B cell (primary cell): ENCODE data around the gene ENO1.

Experiments used
- EZH2 ChIP-seq: IDR thresholded peaks from 2 replicates; pipeline ENCODE4 v1.6.1; 2012; ENCODE audit warnings: borderline replicate concordance, low read depth, mild to moderate bottlenecking, moderate library complexity, low read length; ENCODE audit not compliant: insufficient read depth, poor library complexity, severe bottlenecking
- TF ChIP-seq, protein P1 (sequence below): fragments of 200-600 bp; IDR thresholded peaks from one replicate; pipeline ENCODE4 v1.8.0; 2022; ENCODE audit warnings: antibody characterized with exemption, mild to moderate bottlenecking

DNA sequence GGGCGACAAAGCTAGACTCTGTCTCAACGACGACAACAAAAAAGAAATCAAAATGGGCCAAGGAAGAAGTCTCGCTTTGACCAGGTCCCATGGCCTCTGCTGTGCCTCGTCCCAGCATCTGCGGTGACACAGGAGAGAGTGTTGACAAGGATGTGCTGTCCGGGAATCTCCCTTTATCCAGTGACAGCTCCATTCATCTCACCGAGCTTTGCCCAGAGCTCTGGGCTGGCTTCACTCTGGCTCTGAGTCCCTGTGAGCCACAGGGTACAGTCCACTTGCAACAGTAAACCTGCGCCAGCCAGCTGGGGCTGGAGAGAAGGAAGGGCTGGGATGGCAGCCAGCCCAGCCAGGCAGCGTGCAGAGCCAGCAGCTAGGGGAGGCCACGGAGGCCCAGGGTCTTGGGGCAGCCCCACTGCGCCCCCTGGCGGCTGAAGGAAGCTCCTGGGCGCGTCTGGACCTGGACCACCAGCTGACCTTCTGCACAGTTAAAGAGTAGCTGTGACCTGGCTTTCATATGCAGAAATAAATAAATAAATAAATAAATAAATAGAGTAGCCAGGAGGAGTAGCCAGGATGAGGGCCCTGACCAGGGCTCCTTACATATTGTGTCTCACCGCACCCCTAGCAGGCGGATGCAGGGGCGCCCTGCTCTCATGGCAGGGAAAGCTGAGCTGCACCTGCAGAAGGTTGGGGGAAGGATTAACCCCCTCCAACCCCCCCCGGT is 29.7 kb downstream of the ENO1 start:
- no peak for TF ChIP-seq EZH2
- TF ChIP-seq, protein P1, sequence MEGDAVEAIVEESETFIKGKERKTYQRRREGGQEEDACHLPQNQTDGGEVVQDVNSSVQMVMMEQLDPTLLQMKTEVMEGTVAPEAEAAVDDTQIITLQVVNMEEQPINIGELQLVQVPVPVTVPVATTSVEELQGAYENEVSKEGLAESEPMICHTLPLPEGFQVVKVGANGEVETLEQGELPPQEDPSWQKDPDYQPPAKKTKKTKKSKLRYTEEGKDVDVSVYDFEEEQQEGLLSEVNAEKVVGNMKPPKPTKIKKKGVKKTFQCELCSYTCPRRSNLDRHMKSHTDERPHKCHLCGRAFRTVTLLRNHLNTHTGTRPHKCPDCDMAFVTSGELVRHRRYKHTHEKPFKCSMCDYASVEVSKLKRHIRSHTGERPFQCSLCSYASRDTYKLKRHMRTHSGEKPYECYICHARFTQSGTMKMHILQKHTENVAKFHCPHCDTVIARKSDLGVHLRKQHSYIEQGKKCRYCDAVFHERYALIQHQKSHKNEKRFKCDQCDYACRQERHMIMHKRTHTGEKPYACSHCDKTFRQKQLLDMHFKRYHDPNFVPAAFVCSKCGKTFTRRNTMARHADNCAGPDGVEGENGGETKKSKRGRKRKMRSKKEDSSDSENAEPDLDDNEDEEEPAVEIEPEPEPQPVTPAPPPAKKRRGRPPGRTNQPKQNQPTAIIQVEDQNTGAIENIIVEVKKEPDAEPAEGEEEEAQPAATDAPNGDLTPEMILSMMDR: peak; percentile 92
